SU-DHL-6 (cell line): ENCODE data around the gene POU5F1.

Source experiments
- H2AFZ ChIP-seq: fragments of 200-600 bp; sonication (generic); 2 replicates; pipeline ENCODE4 v1.6.1; 2014; ENCODE audit warnings: low read depth, mild to moderate bottlenecking, moderate library complexity, mixed read lengths, antibody characterized with exemption, low read length; ENCODE audit not compliant: severe bottlenecking
- H3F3A ChIP-seq: fragments of 200-600 bp; shearing (Covaris generic); 2 replicates; pipeline ENCODE4 v1.6.0; 2016; ENCODE audit warnings: antibody characterized with exemption, mild to moderate bottlenecking; ENCODE audit not compliant: insufficient read depth
- H3K27ac ChIP-seq: fragments of 200-600 bp; sonication (generic); 2 replicates; pipeline ENCODE4 v1.5.1; 2016; ENCODE audit warnings: low read depth, mild to moderate bottlenecking, low read length, moderate library complexity, mixed read lengths
- H3K27me3 ChIP-seq: fragments of 200-600 bp; sonication (generic), shearing (Covaris generic); 2 replicates; pipeline ENCODE4 v1.6.0; 2014; ENCODE audit warnings: mild to moderate bottlenecking, low read length
- H3K36me3 ChIP-seq: fragments of 200-600 bp; sonication (generic); 2 replicates; pipeline ENCODE4 v1.6.1; 2014; ENCODE audit warnings: mild to moderate bottlenecking, low read length, mixed read lengths
- H3K4me2 ChIP-seq: fragments of 300-600, 200-600 bp; shearing (Covaris generic), sonication (generic); 2 replicates; pipeline ENCODE4 v1.6.0; 2014; ENCODE audit warnings: low read length, low read depth, mild to moderate bottlenecking; ENCODE audit not compliant: poor library complexity, severe bottlenecking
- H3K4me3 ChIP-seq: fragments of 200-600 bp; sonication (generic); 2 replicates; pipeline ENCODE4 v1.5.1; 2014; ENCODE audit warnings: antibody characterized with exemption, low read length, mild to moderate bottlenecking, mixed read lengths; ENCODE audit not compliant: insufficient read depth, poor library complexity, severe bottlenecking
- H3K79me2 ChIP-seq: fragments of 200-600 bp; sonication (generic); 2 replicates; pipeline ENCODE4 v1.6.1; 2014; ENCODE audit warnings: mild to moderate bottlenecking, low read length, moderate library complexity; ENCODE audit not compliant: insufficient read depth
- H3K9ac ChIP-seq: fragments of 200-600 bp; sonication (generic); 2 replicates; pipeline ENCODE4 v1.7.0; 2014; ENCODE audit warnings: mild to moderate bottlenecking, low read length
- H3K9me2 ChIP-seq: fragments of 200-600 bp; sonication (generic); replicated peaks from 2 replicates; pipeline ENCODE4 v1.6.1; 2014; ENCODE audit warnings: low read length; ENCODE audit not compliant: insufficient read depth
- H3K9me3 ChIP-seq: fragments of 200-600 bp; sonication (generic); 2 replicates; pipeline ENCODE4 v1.6.1; 2014; ENCODE audit warnings: low read length, mixed read lengths; ENCODE audit not compliant: insufficient read depth
- H4K20me1 ChIP-seq: fragments of 200-600 bp; sonication (generic); 2 replicates; pipeline ENCODE4 v1.6.1; 2014; ENCODE audit warnings: low read depth, mild to moderate bottlenecking, antibody characterized with exemption, low read length, moderate library complexity, mixed read lengths
- CTCF ChIP-seq: fragments of 200-600 bp; sonication (generic); IDR thresholded peaks from one replicate; pipeline ENCODE4 v1.5.1; 2017; ENCODE audit warnings: antibody characterized with exemption, mild to moderate bottlenecking, low read length, moderate library complexity; ENCODE audit not compliant: insufficient read depth, poor library complexity, severe bottlenecking
- EZH2phosphoT487 ChIP-seq: fragments of 200-600 bp; sonication (generic), shearing (Covaris generic); conservative IDR thresholded peaks from 2 replicates; pipeline ENCODE4 v1.6.1; 2018; ENCODE audit warnings: mild to moderate bottlenecking, antibody characterized with exemption, low read length, moderate library complexity, mixed read lengths

The POU5F1 gene

GRCh38 chr6:31173406-31173805, 2.9 kb upstream of the POU5F1 start:
- Histone ChIP-seq H3K4me3 (no peak overlapping the region), H3K9ac (no peak overlapping the region), H3K79me2 (no peaks in the 10 kb centered on the region), H3K9me3 (no peaks in the 10 kb centered on the region), H3K4me2 (no peak overlapping the region), H3K36me3 (no peaks in the 10 kb centered on the region), H3K27ac (no peak overlapping the region), H2AFZ (no peak overlapping the region), H3K27me3 (no peaks in the 10 kb centered on the region), H3K9me2 (no peaks in the 10 kb centered on the region), H4K20me1 (no peaks in the 10 kb centered on the region), H3F3A (no peaks in the 10 kb centered on the region)
- TF ChIP-seq CTCF (no peak), EZH2phosphoT487 (no peak)

- Histone ChIP-seq H3K27ac (no peak overlapping the region), H2AFZ (no peak overlapping the region), H3K27me3 (no peaks in the 10 kb centered on the region), H3F3A (no peaks in the 10 kb centered on the region), H3K4me3 (no peak overlapping the region), H3K9ac (no peak overlapping the region), H3K9me3 (no peaks in the 10 kb centered on the region), H3K36me3 (no peaks in the 10 kb centered on the region), H3K9me2 (no peaks in the 10 kb centered on the region), H3K4me2 (no peak overlapping the region), H4K20me1 (no peaks in the 10 kb centered on the region), H3K79me2 (no peaks in the 10 kb centered on the region)
- TF ChIP-seq CTCF (no peak), EZH2phosphoT487 (no peak)
Measured at GRCh38 chr6:31172973-31173384, 2.5 kb upstream of the POU5F1 start.

GRCh38 chr6:31171931-31172905, 1.7 kb upstream of the POU5F1 start:
- H3K79me2 ChIP-seq: no peaks in the 10 kb centered on the region

More at GRCh38 chr6:31171931-31172905, 1.7 kb upstream of the POU5F1 start:
- no peak overlapping the region for H3K27ac ChIP-seq
- H4K20me1 ChIP-seq: no peaks in the 10 kb centered on the region
- H3K27me3 ChIP-seq: no peaks in the 10 kb centered on the region
- H3K36me3 ChIP-seq: no peaks in the 10 kb centered on the region
- TF ChIP-seq CTCF (no peak), EZH2phosphoT487 (no peak)
- H3F3A ChIP-seq: no peaks in the 10 kb centered on the region
- H2AFZ ChIP-seq: no peak overlapping the region
- no peaks in the 10 kb centered on the region for H3K9me2 ChIP-seq
- H3K4me2 ChIP-seq: no peak overlapping the region
- no peak overlapping the region for H3K9ac ChIP-seq
- H3K9me3 ChIP-seq: no peaks in the 10 kb centered on the region
- no peak overlapping the region for H3K4me3 ChIP-seq
